Effector memory CD8-positive, alpha-beta T cell (primary cell): ENCODE data around the gene RPL27.

Experiments used
- ATAC-seq: fragments of 150-1000 bp; cut with Tn5 transposase; replicated peaks from 2 replicates; pipeline ENCODE4 v1.10.0; 2021; ENCODE audit warnings: mild to moderate bottlenecking, moderate library complexity
- DNase-seq, 3 experiments: peaks; one replicate each; pipeline ENCODE4 v3.0.0; 2021
- H3K27ac Mint-ChIP-seq, 2 donors: one replicate each; pipeline ENCODE4 v1.8.0; 2022; ENCODE audit warnings: mild to moderate bottlenecking in 2 of 2, mixed read lengths in 2 of 2, moderate library complexity in 2 of 2
- H3K27me3 Mint-ChIP-seq, 2 donors: one replicate each; pipeline ENCODE4 v1.8.0; 2022; ENCODE audit warnings: mixed read lengths in 2 of 2
- H3K36me3 Mint-ChIP-seq: one replicate; pipeline ENCODE4 v1.8.0; 2022; ENCODE audit warnings: mild to moderate bottlenecking, moderate library complexity, mixed read lengths; ENCODE audit not compliant: insufficient read depth
- H3K4me1 Mint-ChIP-seq, 2 donors: one replicate each; pipeline ENCODE4 v1.8.0; 2022; ENCODE audit warnings: low read depth in 2 of 2, mixed read lengths in 2 of 2
- H3K4me3 Mint-ChIP-seq, 2 donors: one replicate each; pipeline ENCODE4 v1.8.0; 2022; ENCODE audit warnings: mild to moderate bottlenecking in 2 of 2, mixed read lengths in 2 of 2, moderate library complexity in 2 of 2
- H3K9me3 Mint-ChIP-seq, 2 donors: one replicate each; pipeline ENCODE4 v1.8.0; 2022; ENCODE audit warnings: mixed read lengths in 2 of 2

The RPL27 gene

GRCh38 chr17:43006639-43007551 is 8.7 kb downstream of the RPL27 start, which contains the start of gene IFI35:
IFI35 (plus strand) TSS chr17:43006784; CDS start chr17:43006948, 164 bp downstream.
- Mint-ChIP-seq H3K27me3 (no peaks in the 10 kb centered on the region), H3K27ac (peak within 1 kb of the TSS; percentile 96 to 97), H3K4me3 (peak within 1 kb of the TSS; percentile 97 to 98), H3K36me3 (peaks cover 35% of the 10 kb centered on the region), H3K9me3 (no peaks in the 10 kb centered on the region), H3K4me1 (peaks cover 12 to 18% of the 10 kb centered on the region in 2 donors)
- peak; percentile 76 to 81 (median 76) for DNase-seq
- ATAC-seq: peak; percentile 98

- Mint-ChIP-seq H3K36me3 (peaks cover 31% of the 10 kb centered on the region), H3K27me3 (no peaks in the 10 kb centered on the region), H3K4me1 (peaks cover 16 to 18% of the 10 kb centered on the region in 2 donors), H3K4me3 (no peak overlapping the region), H3K9me3 (no peaks in the 10 kb centered on the region), H3K27ac (peak overlapping the region; percentile 22 to 53)
- no peak for ATAC-seq
- no peak for DNase-seq
These were observed 12.6 kb downstream of the RPL27 start for GRCh38 chr17:43010667-43011308.

GRCh38 chr17:43011728-43012472 is 13.7 kb downstream of the RPL27 start:
- H3K9me3 Mint-ChIP-seq: no peaks in the 10 kb centered on the region
- peaks cover 31% of the 10 kb centered on the region for H3K36me3 Mint-ChIP-seq
- ATAC-seq (no peak), DNase-seq (no peak)
- H3K4me3 Mint-ChIP-seq: no peak overlapping the region
- peaks cover 12 to 14% of the 10 kb centered on the region in 2 donors for H3K4me1 Mint-ChIP-seq
- H3K27ac Mint-ChIP-seq: peak overlapping the region; percentile 12 to 65
- no peaks in the 10 kb centered on the region for H3K27me3 Mint-ChIP-seq

GRCh38 chr17:43013296-43013695 is 15.1 kb downstream of the RPL27 start:
- DNase-seq (no peak), ATAC-seq (no peak)
- Mint-ChIP-seq H3K36me3 (peaks cover 31% of the 10 kb centered on the region), H3K27me3 (no peaks in the 10 kb centered on the region), H3K4me3 (no peak overlapping the region), H3K9me3 (no peaks in the 10 kb centered on the region), H3K27ac (peak overlapping the region in 1 of 2 donors; percentile 65), H3K4me1 (peaks cover 10 to 12% of the 10 kb centered on the region in 2 donors)

- peak overlapping the region; percentile 59 to 65 for H3K27ac Mint-ChIP-seq
- ATAC-seq (no peak), DNase-seq (no peak)
- no peak overlapping the region for H3K4me3 Mint-ChIP-seq
- no peaks in the 10 kb centered on the region for H3K9me3 Mint-ChIP-seq
- peaks cover 35% of the 10 kb centered on the region for H3K36me3 Mint-ChIP-seq
- H3K4me1 Mint-ChIP-seq: peaks cover 13 to 17% of the 10 kb centered on the region in 2 donors
- H3K27me3 Mint-ChIP-seq: no peaks in the 10 kb centered on the region
These were observed 15.9 kb downstream of the RPL27 start for GRCh38 chr17:43014020-43014648.

GRCh38 chr17:43014649-43015542 is 16.7 kb downstream of the RPL27 start:
- peak overlapping the region in 1 of 2 donors; percentile 59 for H3K27ac Mint-ChIP-seq
- no peak for ATAC-seq
- H3K27me3 Mint-ChIP-seq: no peaks in the 10 kb centered on the region
- no peaks in the 10 kb centered on the region for H3K9me3 Mint-ChIP-seq
- peaks cover 35% of the 10 kb centered on the region for H3K36me3 Mint-ChIP-seq
- no peak overlapping the region for H3K4me3 Mint-ChIP-seq
- no peak for DNase-seq
- H3K4me1 Mint-ChIP-seq: peaks cover 20 to 23% of the 10 kb centered on the region in 2 donors

DNA sequence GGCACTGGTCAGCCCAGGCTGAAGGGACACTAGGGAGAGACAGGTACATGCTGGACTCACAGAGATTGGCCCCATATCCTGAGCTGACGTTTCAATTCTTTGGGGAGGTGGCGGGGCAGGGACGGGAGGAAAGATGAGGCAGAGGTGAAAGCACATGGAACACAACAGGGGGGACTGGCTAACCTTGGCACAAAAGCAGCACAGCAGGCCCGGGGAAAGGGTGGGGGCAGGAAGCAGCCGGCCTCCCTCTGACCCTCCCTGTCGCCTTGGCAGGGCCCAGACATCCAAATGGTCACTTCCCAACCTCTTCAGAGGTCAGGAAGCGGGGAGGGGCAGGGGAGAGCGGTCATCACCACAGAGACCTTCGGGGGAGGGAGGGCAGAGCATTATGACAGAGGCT is 17.4 kb downstream of the RPL27 start:
- ATAC-seq (no peak), DNase-seq (no peak)
- H3K27ac Mint-ChIP-seq: peak overlapping the region in 1 of 2 donors; percentile 59
- H3K9me3 Mint-ChIP-seq: no peaks in the 10 kb centered on the region
- H3K27me3 Mint-ChIP-seq: no peaks in the 10 kb centered on the region
- peaks cover 38% of the 10 kb centered on the region for H3K36me3 Mint-ChIP-seq
- peaks cover 19 to 26% of the 10 kb centered on the region in 2 donors for H3K4me1 Mint-ChIP-seq
- H3K4me3 Mint-ChIP-seq: no peak overlapping the region

DNA sequence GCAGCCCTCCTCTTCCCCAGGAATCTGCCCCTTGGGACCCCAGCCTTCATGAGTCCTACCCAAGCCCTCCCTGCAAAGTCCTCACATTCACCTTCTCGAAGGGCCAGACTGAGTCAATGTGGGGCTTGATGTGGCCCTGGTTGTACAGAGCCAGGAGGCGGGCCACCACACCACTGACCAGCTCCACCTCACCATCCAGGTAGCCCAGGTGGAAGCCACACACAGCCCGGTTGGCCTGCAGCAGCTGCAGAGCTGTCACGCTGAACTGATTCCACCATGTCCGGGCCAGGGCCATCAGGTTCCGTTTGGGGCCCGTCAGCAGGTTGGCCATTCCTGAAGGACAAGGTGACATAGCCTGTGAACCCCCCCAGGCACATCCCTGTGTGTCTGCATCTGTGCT is 18.0 kb downstream of the RPL27 start:
- ATAC-seq: no peak
- H3K27ac Mint-ChIP-seq: peak overlapping the region in 1 of 2 donors; percentile 59

DNA sequence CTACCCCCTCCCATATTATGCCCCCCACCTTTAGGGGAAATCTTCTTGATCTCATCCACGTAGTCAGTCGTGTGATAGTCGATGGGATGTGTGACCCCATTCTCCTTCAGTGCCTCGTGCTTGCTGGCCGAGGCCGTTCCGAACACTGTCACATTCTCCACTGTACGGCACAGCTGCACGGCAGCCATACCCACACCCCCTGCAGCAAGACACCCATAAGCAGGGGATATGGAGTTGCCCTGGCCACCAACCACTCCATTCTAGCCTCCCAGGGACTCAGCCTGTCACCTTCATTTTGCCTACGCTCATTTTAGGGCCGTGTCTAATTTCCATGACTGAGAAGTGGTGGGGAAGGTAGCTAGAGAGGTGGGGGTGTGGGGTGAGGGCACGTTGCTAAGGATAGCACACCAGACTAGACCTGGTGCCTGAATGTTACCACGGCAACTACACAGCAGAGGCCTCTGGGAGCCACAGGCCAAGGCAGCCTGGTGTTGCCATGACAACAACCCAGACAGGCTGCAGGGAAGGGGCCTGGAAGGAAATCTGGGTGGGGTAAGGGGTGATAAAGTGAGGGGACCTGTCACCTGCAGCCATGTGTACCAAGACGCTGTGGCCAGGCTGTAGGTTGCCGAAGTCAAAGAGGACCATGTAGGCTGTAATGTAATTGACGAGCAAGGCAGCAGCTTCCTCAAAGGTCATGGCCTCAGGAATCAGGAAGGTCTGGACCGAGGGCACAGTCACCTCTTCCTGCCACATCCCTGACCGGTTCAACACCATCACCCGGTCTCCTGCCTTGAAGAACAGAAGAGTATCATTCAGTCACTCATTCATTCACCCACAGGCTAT is 20.0 kb downstream of the RPL27 start:
- DNase-seq: peak in 1 of 3 experiments; percentile 8
- no peaks in the 10 kb centered on the region for H3K9me3 Mint-ChIP-seq

More for the DNA sequence above, 18.0 kb downstream of the RPL27 start:
- H3K9me3 Mint-ChIP-seq: no peaks in the 10 kb centered on the region
- peaks cover 41% of the 10 kb centered on the region for H3K36me3 Mint-ChIP-seq
- peaks cover 22 to 30% of the 10 kb centered on the region in 2 donors for H3K4me1 Mint-ChIP-seq
- no peak overlapping the region for H3K4me3 Mint-ChIP-seq
- no peaks in the 10 kb centered on the region for H3K27me3 Mint-ChIP-seq
- DNase-seq: no peak

DNA sequence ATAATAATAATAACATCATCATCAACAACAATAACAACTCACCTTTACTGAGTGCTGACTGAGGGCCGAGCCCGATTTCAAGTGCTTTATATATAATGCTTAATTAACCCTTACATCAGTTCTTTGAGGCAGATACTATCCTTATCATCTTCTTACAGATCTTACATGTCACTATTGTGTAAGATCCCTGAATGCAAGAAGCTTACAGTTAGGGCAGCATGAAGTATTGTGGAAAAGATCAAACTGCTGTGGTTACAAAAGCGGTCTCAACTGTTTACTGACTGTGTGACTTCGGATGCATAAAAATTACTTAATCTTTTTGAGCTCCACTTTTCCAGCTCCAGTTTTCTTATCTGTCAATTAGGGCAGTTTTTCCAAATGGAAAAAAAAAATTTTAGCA is 20.7 kb downstream of the RPL27 start:
- Mint-ChIP-seq H3K27me3 (no peaks in the 10 kb centered on the region), H3K9me3 (no peaks in the 10 kb centered on the region), H3K4me3 (no peak overlapping the region), H3K4me1 (peaks cover 22 to 29% of the 10 kb centered on the region in 2 donors), H3K36me3 (peaks cover 28% of the 10 kb centered on the region), H3K27ac (peak overlapping the region; percentile 50 to 88)
- DNase-seq (no peak), ATAC-seq (no peak)

More for the DNA sequence above, 20.0 kb downstream of the RPL27 start:
- ATAC-seq: peak; percentile 65
- Mint-ChIP-seq H3K4me1 (peaks cover 24 to 29% of the 10 kb centered on the region in 2 donors), H3K36me3 (peaks cover 32% of the 10 kb centered on the region), H3K27ac (peak overlapping the region; percentile 44 to 88), H3K4me3 (no peak overlapping the region), H3K27me3 (no peaks in the 10 kb centered on the region)

- Mint-ChIP-seq H3K9me3 (no peaks in the 10 kb centered on the region), H3K27ac (peak overlapping the region in 1 of 2 donors; percentile 50), H3K36me3 (peaks cover 26% of the 10 kb centered on the region), H3K27me3 (no peaks in the 10 kb centered on the region), H3K4me1 (peaks cover 24 to 32% of the 10 kb centered on the region in 2 donors), H3K4me3 (peak overlapping the region; percentile 1 to 25)
- ATAC-seq (no peak), DNase-seq (no peak)
These were observed 21.2 kb downstream of the RPL27 start for GRCh38 chr17:43019418-43019817.
